ENCODE data around the gene KSR1.

DNA sequence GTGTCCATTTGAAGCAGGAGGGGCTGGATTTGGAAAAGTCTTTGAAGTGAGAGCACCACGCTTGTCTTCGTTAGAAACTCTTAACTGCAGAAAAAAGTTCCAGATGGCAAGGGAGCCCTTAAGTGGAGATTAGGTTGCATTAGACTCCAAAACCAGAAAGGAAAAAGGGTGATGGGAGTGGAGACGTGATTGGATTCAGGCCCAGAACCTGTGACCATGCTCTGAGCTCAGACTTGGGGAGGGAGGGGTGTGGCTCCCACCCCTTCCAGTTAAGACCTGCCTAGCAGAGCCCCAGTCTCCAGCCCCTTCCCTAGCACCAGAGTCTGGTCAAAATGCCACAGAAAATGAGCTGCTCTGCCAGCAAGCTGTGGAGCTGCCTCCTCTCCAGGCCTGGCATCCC, 168.3 kb downstream of the KSR1 start:
- TF ChIP-seq CTCF (IDR thresholded peaks at IDR 0.05) (no peak), POLR2A (IDR thresholded peaks at IDR 0.05) (no peak), EP300 (IDR thresholded peaks at IDR 0.05) (no peak), POLR2AphosphoS5 (IDR thresholded peaks at IDR 0.05) (no peak)
